Activated T-helper 17 cell treated with anti-CD3 and anti-CD28 coated beads, Interleukin-2, amount 50 U/mL, for 72 hours (primary cell): ENCODE measurements around the gene VSTM1. TPM values are rescaled to one million over a fixed set of nuclear protein-coding genes. Genes with fewer than 3 reads are reported as not detected.
A peak's percentile ranks its signal among the peaks of the same experiment; 100 is the strongest.
"Not testable (repeated sequence)": the region's sequence is repeated elsewhere in the genome, so short reads cannot be mapped to it uniquely, and the experiment has no call there.

ENCODE experiments used
- ATAC-seq: fragments of 150-1000 bp; cut with Tn5 transposase; replicated peaks from 2 replicates; pipeline ENCODE4 v1.10.0; 2021; ENCODE audit warnings: mild to moderate bottlenecking, moderate library complexity
- H3K27ac Mint-ChIP-seq: one replicate; pipeline ENCODE4 v1.8.0; 2022; ENCODE audit warnings: mixed read lengths
- H3K27me3 Mint-ChIP-seq: one replicate; pipeline ENCODE4 v1.8.0; 2022; ENCODE audit warnings: mixed read lengths
- H3K36me3 Mint-ChIP-seq: one replicate; pipeline ENCODE4 v1.8.0; 2022; ENCODE audit warnings: low read depth, mild to moderate bottlenecking, mixed read lengths
- H3K4me1 Mint-ChIP-seq: one replicate; pipeline ENCODE4 v1.8.0; 2022; ENCODE audit warnings: mixed read lengths
- H3K4me3 Mint-ChIP-seq: one replicate; pipeline ENCODE4 v1.8.0; 2022; ENCODE audit warnings: mild to moderate bottlenecking, mixed read lengths
- H3K9me3 Mint-ChIP-seq: one replicate; pipeline ENCODE4 v1.8.0; 2022; ENCODE audit warnings: mixed read lengths
- total RNA-seq, 2 donors: library from RNA; stranded (reverse); gene quantifications; one replicate each; pipeline ENCODE4 v1.2.3, GENCODE V29; 2022

Gene VSTM1
- not detected for total RNA-seq

GRCh38 chr19:54063350-54064116 lies at the start of gene VSTM1:
Gene VSTM1, minus strand, starts transcription at chr19:54063897. Its CDS starts 120 bp downstream, at chr19:54063777.
- H3K27me3 Mint-ChIP-seq = peaks cover 14% of the 10 kb centered on the region
- H3K27ac Mint-ChIP-seq = no peak within 1 kb of the TSS
- no peaks in the 10 kb centered on the region for H3K9me3 Mint-ChIP-seq
- ATAC-seq = no peak
- no peaks in the 10 kb centered on the region for H3K36me3 Mint-ChIP-seq
- no peak within 1 kb of the TSS for H3K4me3 Mint-ChIP-seq
- H3K4me1 Mint-ChIP-seq = no peaks in the 10 kb centered on the region

DNA sequence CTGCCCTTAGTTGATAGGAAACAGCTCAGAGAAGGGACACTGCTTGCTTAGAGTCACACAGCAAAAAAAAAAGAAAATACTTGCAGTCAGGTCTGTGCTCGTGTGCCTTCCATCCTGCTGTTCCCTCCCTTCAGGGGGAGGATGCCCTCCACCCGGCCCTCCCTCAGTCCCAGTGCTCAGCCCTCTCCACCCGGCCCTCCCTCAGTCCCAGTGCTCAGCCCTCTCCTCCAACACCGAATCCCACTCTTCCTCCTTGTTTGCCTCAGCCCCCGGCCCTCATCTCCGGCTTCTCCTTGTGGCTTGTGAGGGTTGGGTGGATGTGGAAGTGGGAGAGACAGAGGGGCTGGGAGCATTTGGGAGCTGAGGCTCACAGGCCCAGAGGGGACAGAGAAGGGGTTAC lies 46.0 kb upstream of the VSTM1 start:
- H3K27me3 Mint-ChIP-seq = no peaks in the 10 kb centered on the region
- peaks cover 95% of the 10 kb centered on the region for H3K36me3 Mint-ChIP-seq
- H3K4me3 Mint-ChIP-seq = no peak overlapping the region
- no peak for ATAC-seq
- no peaks in the 10 kb centered on the region for H3K9me3 Mint-ChIP-seq
- H3K27ac Mint-ChIP-seq = no peak overlapping the region
- H3K4me1 Mint-ChIP-seq = peaks cover 10% of the 10 kb centered on the region

- H3K4me3 Mint-ChIP-seq = no peak overlapping the region
- no peak for ATAC-seq
- peaks cover 10% of the 10 kb centered on the region for H3K4me1 Mint-ChIP-seq
- H3K27ac Mint-ChIP-seq = no peak overlapping the region
- no peaks in the 10 kb centered on the region for H3K9me3 Mint-ChIP-seq
- peaks cover 83% of the 10 kb centered on the region for H3K36me3 Mint-ChIP-seq
- no peaks in the 10 kb centered on the region for H3K27me3 Mint-ChIP-seq
Observed at GRCh38 chr19:54108496-54108895, 44.8 kb upstream of the VSTM1 start.

DNA sequence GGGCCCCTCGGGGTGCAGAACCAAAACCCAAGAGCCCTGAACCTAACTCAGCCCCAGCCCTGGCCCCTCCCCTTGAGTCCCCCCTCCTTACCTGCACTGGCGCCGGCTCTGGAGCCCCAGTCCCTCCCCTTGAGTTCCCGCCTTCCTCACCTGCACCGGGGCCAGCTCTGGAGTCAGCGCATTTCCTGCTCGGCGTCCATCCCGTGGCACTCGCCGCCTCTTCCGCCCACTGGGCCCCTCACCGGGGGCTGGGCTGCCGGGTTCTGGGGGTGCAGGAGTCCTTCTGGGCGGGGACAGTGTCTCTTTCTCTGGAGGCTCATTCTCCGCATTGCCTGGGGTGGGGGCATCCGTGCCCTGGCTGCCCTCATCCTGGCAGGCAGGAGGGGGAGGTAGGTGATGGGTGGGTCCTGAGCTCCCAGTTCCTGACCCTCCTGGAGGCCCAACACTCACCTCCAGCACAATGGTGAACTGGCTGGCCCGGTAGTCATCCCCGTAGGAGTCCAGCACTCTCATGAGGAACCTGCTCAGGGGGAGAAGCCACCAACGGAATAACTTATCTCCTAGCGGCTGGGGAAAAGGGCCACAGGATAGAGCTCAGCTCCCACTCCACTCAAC lies 44.3 kb upstream of the VSTM1 start:
- Mint-ChIP-seq H3K4me3 (no peak overlapping the region), H3K27me3 (no peaks in the 10 kb centered on the region), H3K36me3 (peaks cover 78% of the 10 kb centered on the region), H3K4me1 (peaks cover 10% of the 10 kb centered on the region), H3K9me3 (no peaks in the 10 kb centered on the region), H3K27ac (no peak overlapping the region)
- ATAC-seq = no peak

- peaks cover 66% of the 10 kb centered on the region for H3K36me3 Mint-ChIP-seq
- no peak overlapping the region for H3K27ac Mint-ChIP-seq
- ATAC-seq = no peak
- no peak overlapping the region for H3K4me3 Mint-ChIP-seq
- H3K4me1 Mint-ChIP-seq = peaks cover 10% of the 10 kb centered on the region
- H3K9me3 Mint-ChIP-seq = no peaks in the 10 kb centered on the region
- no peaks in the 10 kb centered on the region for H3K27me3 Mint-ChIP-seq
Observed at GRCh38 chr19:54106716-54107115, 43.0 kb upstream of the VSTM1 start.

DNA sequence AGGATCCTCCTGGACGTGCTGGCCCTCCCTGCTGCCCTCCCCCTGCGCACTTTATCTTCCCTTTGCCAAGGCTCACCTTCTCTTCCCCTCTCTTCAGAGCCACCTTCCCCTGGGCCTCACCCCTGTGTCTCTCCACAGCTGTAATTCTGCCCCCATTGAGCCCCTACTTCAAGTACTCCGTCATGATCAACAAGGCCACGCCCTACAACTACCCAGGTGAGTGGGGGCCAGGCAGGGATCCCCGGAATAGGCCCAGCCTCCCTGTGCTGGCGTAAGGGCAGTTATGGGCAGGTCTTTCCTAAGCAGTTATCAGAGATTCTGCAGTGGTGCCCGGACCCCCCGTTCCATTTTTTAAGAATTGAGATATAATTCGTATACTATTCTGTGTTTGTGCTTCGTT lies 42.1 kb upstream of the VSTM1 start:
- Mint-ChIP-seq H3K27me3 (no peaks in the 10 kb centered on the region), H3K4me3 (no peak overlapping the region), H3K4me1 (peaks cover 8% of the 10 kb centered on the region), H3K27ac (peak overlapping the region; percentile 14), H3K36me3 (peaks cover 57% of the 10 kb centered on the region), H3K9me3 (no peaks in the 10 kb centered on the region)
- no peak for ATAC-seq

GRCh38 chr19:54104998-54105715 lies 41.5 kb upstream of the VSTM1 start:
- Mint-ChIP-seq H3K27me3 (no peaks in the 10 kb centered on the region), H3K4me1 (peaks cover 6% of the 10 kb centered on the region), H3K4me3 (peak overlapping the region; percentile 81), H3K27ac (no peak overlapping the region), H3K36me3 (peaks cover 51% of the 10 kb centered on the region), H3K9me3 (no peaks in the 10 kb centered on the region)
- ATAC-seq = no peak

DNA sequence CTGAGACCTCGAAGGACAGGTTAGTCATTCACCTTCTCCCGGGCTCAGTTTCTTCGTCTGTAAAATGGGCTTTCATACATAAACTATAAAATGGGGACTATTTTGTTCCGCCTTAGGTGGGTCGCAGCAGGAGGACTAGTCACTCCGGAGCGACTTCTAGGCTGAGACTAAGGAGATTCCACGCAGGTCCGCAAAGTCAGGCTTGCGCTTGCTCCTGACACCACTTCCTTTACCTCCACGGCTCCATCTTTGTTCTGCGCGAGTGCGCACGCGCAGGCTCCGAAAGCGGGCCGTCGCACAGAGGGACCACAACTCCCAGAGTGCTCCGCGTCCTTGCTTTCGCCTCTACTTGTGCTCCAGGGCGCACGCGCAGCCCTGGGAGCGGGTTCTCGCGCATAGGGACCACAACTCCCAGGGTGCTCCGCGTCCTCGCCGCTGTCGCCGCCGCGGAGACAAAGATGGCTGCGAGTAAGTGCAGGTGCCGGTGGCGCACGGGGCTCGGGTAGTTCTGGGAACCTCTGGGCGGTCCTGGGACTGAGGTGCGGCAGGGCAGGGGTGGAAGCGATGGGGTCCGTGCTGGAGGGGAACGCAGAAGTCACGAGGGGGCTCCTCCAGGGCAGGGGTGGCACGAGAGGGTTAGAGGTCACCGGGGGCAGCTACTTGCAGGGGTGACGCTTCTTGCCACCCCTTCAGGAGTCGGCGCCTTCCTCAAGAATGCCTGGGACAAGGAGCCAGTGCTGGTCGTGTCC lies 38.9 kb upstream of the VSTM1 start, which contains the start of gene NDUFA3:
Gene NDUFA3 (plus strand): TSS at position 435 of the 749 bp plus-strand sequence. CDS start 24 bp downstream, at position 459.
- no peaks in the 10 kb centered on the region for H3K9me3 Mint-ChIP-seq
- no peaks in the 10 kb centered on the region for H3K27me3 Mint-ChIP-seq
- H3K4me3 Mint-ChIP-seq = peak within 1 kb of the TSS; percentile 81
- H3K4me1 Mint-ChIP-seq = peaks cover 6% of the 10 kb centered on the region
- H3K36me3 Mint-ChIP-seq = peaks cover 25% of the 10 kb centered on the region
- peak; percentile 100 for ATAC-seq
- H3K27ac Mint-ChIP-seq = peak within 1 kb of the TSS; percentile 85

- H3K4me1 Mint-ChIP-seq = no peaks in the 10 kb centered on the region
- no peaks in the 10 kb centered on the region for H3K27me3 Mint-ChIP-seq
- H3K4me3 Mint-ChIP-seq = peak within 1 kb of the TSS; percentile 39
- no peaks in the 10 kb centered on the region for H3K9me3 Mint-ChIP-seq
- peak within 1 kb of the TSS; percentile 5 for H3K27ac Mint-ChIP-seq
- peaks cover 5% of the 10 kb centered on the region for H3K36me3 Mint-ChIP-seq
- no peak for ATAC-seq
Observed at GRCh38 chr19:54100561-54100960, 36.9 kb upstream of the VSTM1 start, which contains the start of gene OSCAR. Gene OSCAR, minus strand, starts transcription at chr19:54100803. Its CDS starts 11 bp downstream, at chr19:54100792.

DNA sequence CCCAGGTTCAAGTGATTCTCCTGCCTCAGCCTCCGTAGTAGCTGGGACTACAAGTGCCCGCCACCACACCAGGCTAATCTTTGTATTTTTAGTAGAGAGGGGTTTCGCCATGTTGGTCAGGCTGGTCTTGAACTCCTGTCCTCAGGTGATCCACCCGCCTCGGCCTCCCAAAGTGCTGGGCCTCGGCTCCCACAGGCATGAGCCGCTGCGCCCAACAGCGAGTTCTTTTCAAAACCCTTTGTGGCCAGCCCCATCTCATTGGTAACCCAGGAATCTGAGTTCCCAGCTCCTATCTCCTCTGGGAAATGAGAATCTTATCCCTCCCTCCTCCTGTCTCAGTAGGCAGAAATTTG lies 36.2 kb upstream of the VSTM1 start:
- not testable (repeated sequence) for H3K9me3 Mint-ChIP-seq, ATAC-seq, H3K4me1 Mint-ChIP-seq, H3K27me3 Mint-ChIP-seq, H3K36me3 Mint-ChIP-seq, H3K27ac Mint-ChIP-seq, H3K4me3 Mint-ChIP-seq

DNA sequence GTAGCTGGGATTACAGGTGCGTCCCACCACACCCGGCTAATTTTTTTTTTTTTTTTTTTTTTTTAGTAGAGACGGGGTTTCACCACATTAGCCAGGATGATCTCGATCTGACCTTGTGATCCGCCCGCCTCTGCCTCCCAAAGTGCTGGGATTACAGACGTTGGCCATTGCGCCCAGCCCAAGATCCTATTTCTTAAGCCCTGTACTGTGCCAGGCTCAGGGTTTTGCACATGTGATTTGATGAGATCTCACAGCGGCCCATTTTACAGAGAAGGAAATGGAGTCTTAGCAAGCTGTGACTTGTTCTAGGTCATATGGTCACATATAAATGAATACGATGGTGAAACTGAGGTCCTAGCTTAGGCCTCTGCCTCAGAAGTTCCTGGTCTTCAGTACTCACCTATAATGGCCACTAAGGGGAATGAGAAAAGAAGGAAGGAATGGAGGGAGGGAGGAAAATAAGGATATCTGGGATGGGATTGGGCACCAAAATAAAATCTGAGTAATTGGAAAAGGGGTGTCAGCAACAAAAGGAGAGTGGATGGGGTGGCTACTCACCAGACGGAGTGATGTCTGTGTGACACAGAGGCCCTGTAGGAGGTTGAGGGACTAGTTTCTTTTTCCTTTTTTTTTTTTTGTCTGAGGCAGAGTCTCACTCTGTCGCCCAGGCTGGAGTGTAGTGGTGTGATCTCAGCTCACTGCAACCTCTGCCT lies 35.6 kb upstream of the VSTM1 start:
- H3K4me3 Mint-ChIP-seq = no peak overlapping the region
- no peaks in the 10 kb centered on the region for H3K9me3 Mint-ChIP-seq
- no peak overlapping the region for H3K27ac Mint-ChIP-seq
- H3K27me3 Mint-ChIP-seq = no peaks in the 10 kb centered on the region
- ATAC-seq = no peak
- no peaks in the 10 kb centered on the region for H3K4me1 Mint-ChIP-seq
- H3K36me3 Mint-ChIP-seq = no peaks in the 10 kb centered on the region

DNA sequence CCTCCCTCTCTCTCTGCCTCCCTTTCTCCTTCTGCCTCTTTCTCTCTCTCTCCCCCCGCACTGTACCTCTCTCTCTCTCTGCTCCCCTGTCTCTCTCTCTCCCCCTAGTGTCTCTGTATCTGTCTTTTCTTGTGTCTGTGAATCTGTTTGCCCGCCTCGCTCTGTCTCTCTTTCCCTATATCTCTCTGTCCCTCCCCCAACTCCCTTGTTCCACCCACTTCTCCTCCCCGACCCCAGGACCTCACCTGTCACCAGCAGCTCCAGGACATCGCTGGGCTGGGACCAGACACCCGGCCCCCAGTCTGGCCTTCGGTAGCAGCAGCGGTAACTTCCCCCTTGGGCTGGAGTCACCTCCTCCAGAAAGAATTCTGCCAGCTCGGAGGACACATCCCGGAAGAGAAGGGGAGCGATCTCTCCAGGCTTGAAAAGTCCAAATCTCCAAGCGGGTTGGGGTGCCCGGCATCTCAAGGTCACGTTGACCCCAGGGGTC lies 33.0 kb upstream of the VSTM1 start:
- ATAC-seq = peak; percentile 65
- Mint-ChIP-seq H3K4me3 (peak overlapping the region; percentile 54), H3K9me3 (no peaks in the 10 kb centered on the region), H3K4me1 (no peaks in the 10 kb centered on the region), H3K27ac (peak overlapping the region; percentile 18), H3K27me3 (peaks cover 5% of the 10 kb centered on the region), H3K36me3 (no peaks in the 10 kb centered on the region)

DNA sequence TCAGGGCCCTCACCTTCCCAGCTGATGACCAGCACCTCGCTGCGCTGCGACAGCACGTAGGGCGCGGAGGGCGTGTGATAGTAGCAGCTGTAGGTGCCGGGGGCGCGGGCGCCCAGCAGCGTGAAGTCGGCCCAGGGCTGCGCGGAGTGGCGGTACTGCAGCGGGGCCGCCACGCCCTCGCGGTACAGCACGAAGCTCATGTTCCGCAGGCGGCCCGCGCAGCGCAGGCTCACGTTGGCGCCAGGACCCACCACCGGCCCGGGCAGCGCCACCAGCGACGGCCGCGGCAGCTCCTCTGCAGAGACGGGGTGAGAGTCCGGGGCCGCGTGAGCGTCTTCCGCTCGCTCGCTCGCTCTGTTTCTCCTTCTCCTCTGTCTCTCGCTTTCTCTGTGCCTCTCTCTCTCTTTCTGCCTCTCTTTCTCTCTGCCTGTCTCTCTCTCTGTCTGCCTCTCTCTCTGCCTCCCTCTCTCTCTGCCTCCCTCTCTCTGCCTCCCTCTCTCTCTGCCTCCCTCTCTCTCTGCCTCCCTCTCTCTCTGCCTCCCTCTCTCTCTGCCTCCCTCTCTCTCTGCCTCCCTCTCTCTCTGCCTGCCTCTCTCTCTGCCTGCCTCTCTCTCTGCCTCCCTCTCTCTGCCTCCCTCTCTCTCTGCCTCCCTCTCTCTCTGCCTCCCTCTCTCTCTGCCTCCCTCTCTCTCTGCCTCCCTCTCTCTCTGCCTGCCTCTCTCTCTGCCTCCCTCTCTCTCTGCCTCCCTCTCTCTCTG lies 32.3 kb upstream of the VSTM1 start:
- not testable (repeated sequence) for H3K36me3 Mint-ChIP-seq, H3K9me3 Mint-ChIP-seq, H3K4me1 Mint-ChIP-seq, H3K27me3 Mint-ChIP-seq
- Mint-ChIP-seq H3K4me3 (peak overlapping the region; percentile 54), H3K27ac (peak overlapping the region; percentile 18)
- peak; percentile 82 for ATAC-seq
